ENCODE results near the gene AKT3.

Gene AKT3

GRCh38 chr1:243455760-243456651, 394.0 kb downstream of the AKT3 start:
- no peak for ATAC-seq

- no peak for ATAC-seq
Measured at GRCh38 chr1:243454328-243454997, 395.6 kb downstream of the AKT3 start.

- no peak for ATAC-seq
Measured at GRCh38 chr1:243452092-243452491, 398.0 kb downstream of the AKT3 start.

- no peak for ATAC-seq
Measured at GRCh38 chr1:243449373-243449772, 400.7 kb downstream of the AKT3 start.

- no peak for ATAC-seq
Measured at GRCh38 chr1:243447844-243448243, 402.2 kb downstream of the AKT3 start.

- ATAC-seq = no peak
Measured at GRCh38 chr1:243447347-243447746, 402.7 kb downstream of the AKT3 start.

DNA sequence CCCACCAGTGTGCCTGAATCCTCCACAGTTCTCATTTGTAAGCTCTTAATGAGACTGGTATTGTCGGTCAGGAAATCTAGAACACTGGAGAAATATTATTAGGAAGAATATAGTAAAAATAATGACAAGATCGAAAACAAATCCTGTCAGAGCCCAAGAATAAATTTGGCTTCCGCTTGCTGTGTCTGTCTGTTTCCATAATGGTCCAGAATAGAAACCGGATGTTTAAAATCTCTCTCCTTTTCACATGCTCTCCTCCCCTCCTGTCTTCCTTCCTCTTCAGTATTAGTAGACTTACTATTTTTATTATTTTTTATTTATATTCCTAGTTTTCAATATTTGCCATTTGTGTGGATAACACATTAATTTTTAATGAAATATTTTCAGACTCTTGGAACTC, 406.5 kb downstream of the AKT3 start:
- no peak for ATAC-seq

DNA sequence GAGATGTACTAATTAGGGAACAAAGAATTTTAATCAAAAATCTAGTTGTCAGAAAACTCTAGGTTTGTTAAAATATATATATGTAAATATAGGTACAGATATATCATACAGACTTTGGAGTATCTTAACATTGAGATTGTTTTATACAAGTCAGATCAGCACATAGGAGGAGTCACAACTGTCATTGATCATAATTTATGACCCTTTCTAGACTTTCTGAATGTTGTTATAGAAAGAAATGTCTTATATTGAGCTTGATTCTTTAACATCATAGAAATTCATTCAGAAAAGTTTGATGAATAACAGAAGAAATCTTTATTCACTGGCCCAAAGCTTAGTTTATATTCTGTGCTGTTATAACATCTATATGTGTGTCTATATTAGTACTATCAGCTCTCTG, 408.4 kb downstream of the AKT3 start:
- no peak for ATAC-seq

DNA sequence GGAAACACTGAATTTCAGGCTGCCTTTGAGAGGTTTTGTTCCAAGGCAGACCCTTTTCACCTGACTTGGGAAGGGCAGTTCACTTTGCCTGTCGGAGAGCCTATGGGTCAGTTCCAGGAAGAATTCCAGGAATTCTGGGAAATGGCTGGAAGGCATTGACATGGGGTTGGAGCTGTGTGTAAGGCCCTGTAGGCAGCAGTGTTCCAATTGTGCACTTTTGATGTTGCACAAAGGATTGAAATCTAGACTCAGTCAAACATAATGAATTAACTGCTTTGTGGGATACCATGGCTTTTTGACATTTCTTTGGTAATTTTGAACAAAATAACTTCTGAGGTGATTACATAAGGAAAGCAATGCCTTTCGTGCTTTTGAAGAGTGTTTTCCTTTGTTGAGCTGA, 409.6 kb downstream of the AKT3 start:
- no peak for ATAC-seq

DNA sequence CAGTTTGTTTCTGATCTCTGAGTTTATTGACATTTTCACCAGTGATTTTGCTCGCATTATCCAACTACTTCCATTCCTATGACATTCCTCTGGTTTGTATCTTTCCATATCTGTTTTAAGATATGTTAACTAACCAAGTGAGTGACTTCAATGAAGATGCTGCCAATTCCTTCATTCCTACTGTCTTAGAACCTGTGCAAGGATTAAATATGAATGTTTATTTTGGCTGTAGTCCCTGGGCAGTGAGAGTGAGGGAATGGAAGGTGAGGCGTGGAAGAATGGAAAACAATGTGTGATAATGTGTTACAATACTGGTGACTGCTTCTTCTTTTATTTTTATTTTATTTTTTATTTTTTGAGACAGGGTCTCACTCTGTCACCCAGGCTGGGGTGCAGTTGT, 411.2 kb downstream of the AKT3 start:
- no peak for ATAC-seq

Data from activated CD4-positive, CD25-positive, alpha-beta regulatory T cell treated with anti-CD3 and anti-CD28 coated beads, Interleukin-2, amount 50 U/mL, for 24 hours (primary cell).